ENCODE results near the gene FER. TPM values are rescaled to one million over a fixed set of nuclear protein-coding genes. Genes with fewer than 3 reads are reported as not detected.
"Not testable (repeated sequence)": the region's sequence is repeated elsewhere in the genome, so short reads cannot be mapped to it uniquely, and the experiment has no call there.

The FER gene
- total RNA-seq, 1 donor from 2014 or later, result 35.3 TPM

GRCh38 chr5:109049565-109049964 lies 301.9 kb downstream of the FER start:
- no peak for DNase-seq
- Histone ChIP-seq H3K4me3 (no peak overlapping the region), H3K27ac (no peak overlapping the region), H3K9me3 (no peaks in the 10 kb centered on the region), H3K27me3 (ENCODE audit: low read depth) (no peaks in the 10 kb centered on the region), H3K36me3 (no peaks in the 10 kb centered on the region), H3K4me1 (no peaks in the 10 kb centered on the region)
- TF ChIP-seq, protein P1, sequence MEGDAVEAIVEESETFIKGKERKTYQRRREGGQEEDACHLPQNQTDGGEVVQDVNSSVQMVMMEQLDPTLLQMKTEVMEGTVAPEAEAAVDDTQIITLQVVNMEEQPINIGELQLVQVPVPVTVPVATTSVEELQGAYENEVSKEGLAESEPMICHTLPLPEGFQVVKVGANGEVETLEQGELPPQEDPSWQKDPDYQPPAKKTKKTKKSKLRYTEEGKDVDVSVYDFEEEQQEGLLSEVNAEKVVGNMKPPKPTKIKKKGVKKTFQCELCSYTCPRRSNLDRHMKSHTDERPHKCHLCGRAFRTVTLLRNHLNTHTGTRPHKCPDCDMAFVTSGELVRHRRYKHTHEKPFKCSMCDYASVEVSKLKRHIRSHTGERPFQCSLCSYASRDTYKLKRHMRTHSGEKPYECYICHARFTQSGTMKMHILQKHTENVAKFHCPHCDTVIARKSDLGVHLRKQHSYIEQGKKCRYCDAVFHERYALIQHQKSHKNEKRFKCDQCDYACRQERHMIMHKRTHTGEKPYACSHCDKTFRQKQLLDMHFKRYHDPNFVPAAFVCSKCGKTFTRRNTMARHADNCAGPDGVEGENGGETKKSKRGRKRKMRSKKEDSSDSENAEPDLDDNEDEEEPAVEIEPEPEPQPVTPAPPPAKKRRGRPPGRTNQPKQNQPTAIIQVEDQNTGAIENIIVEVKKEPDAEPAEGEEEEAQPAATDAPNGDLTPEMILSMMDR (IDR thresholded peaks at IDR 0.05), result no peak
- no peak for ATAC-seq
- intact Hi-C loops (cut with DNase I), result no loop called here

DNA sequence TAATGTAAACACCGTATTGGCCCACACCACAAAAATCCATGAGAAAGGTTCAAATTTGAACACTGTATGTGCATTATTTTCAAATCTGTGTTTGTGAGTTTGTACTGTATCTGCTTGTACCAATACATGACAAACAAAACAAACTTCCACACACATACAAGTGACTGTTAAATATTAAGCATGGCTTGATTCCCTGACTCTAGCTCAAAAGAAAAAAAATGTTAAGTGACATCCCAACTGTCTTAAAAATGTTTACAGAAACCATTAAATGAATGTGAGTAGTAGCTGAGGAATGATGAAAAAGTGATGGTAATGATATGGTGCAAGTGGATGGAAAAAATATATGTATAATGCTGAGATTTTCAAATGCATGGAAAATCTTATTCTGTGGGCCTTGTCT lies 302.6 kb downstream of the FER start:
- intact Hi-C loops (cut with DNase I); H3K9me3 ChIP-seq; H3K4me3 ChIP-seq; DNase-seq; H3K4me1 ChIP-seq; H3K36me3 ChIP-seq; ATAC-seq; H3K27me3 ChIP-seq (ENCODE audit: low read depth); H3K27ac ChIP-seq: not testable (repeated sequence)

DNA sequence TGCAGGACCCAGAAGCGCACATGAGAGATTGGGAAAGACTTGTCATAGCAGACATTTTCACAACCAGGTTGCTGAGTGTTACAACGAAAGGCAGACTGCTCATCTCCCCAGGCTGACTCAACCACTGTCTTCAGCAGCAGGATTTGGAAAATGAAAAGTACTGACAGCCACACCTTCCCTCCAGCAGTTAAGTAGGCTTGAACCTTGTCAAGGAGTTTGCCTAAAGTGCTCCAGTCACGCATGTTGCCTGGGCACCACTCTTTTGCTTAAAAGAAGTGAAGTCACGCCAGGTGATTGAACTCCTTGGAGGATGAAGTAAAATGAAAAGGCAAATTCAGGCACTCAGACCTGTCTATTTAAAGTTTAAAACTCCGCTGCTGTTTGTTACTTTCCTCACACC lies 304.5 kb downstream of the FER start:
- peak; percentile 78 to 83 for ATAC-seq
- H3K27ac ChIP-seq; H3K9me3 ChIP-seq; H3K4me1 ChIP-seq; H3K27me3 ChIP-seq (ENCODE audit: low read depth); H3K36me3 ChIP-seq; H3K4me3 ChIP-seq; DNase-seq; intact Hi-C loops (cut with DNase I): not testable (repeated sequence)

GRCh38 chr5:109053995-109054417 lies 306.3 kb downstream of the FER start:
- no peak for ATAC-seq
- no peaks in the 10 kb centered on the region for H3K4me1 ChIP-seq
- no peak overlapping the region for H3K27ac ChIP-seq
- no peak overlapping the region for H3K4me3 ChIP-seq
- H3K27me3 ChIP-seq (ENCODE audit: low read depth), result no peaks in the 10 kb centered on the region
- H3K36me3 ChIP-seq, result no peaks in the 10 kb centered on the region
- TF ChIP-seq, protein P1 (IDR thresholded peaks at IDR 0.05), result no peak
- no peaks in the 10 kb centered on the region for H3K9me3 ChIP-seq
- intact Hi-C loops (cut with DNase I), result no loop called here
- no peak for DNase-seq

DNA sequence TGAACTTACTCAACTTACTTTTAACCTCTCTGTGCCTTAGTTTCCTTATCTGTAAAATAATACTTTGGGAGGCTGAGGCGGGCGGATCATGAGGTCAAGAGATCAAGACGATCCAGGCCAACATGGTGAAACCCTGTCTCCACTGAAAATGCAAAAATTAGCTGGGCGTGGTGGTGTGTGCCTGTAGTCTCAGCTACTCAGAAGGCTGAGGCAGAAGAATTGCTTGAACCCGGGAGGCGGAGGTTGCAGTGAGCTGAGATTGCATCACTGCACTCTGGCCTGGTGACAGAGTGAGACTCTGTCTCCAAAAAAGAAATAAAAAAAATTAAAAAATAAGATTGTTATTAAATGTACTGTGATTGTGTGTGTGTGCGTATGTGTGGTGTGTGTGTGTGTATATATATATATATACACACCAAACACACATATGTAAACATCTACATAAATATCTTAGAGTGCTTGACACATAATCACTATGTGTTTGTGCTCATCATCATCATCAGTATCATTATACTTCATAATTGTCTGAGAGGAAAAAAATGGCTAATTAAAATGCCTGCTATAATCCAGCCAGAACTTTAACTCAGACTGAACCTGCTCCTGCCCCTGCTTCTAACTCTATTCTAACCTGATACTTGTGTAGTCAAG lies 312.8 kb downstream of the FER start:
- H3K36me3 ChIP-seq, result no peaks in the 10 kb centered on the region
- H3K4me1 ChIP-seq, result no peaks in the 10 kb centered on the region
- H3K9me3 ChIP-seq, result no peaks in the 10 kb centered on the region
- ATAC-seq, result no peak
- TF ChIP-seq, protein P1 (IDR thresholded peaks at IDR 0.05), result no peak
- H3K27ac ChIP-seq, result no peak overlapping the region
- intact Hi-C loops (cut with DNase I), result no loop called here
- no peak overlapping the region for H3K4me3 ChIP-seq
- no peak for DNase-seq
- H3K27me3 ChIP-seq (ENCODE audit: low read depth), result no peaks in the 10 kb centered on the region

DNA sequence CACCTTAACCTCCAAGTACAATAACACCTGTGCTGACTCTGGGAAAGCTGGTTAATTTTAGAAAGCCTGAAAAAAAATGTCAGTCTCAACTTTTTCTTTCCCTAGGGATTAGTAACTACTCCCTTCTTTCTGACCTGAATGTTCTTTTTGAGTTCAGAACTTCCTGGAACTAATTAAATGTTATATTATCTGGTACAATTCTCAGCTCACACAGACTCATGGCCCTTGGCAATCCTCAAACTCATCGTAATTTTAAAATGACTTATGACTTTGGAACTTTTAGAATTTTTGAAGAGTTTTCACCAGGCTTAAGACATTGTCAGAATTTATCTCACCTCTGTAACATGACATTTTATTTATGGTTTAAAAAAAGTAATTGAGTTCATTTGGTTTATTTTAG lies 315.0 kb downstream of the FER start:
- H3K27ac ChIP-seq, result no peak overlapping the region
- no peak for ATAC-seq
- TF ChIP-seq, protein P1 (IDR thresholded peaks at IDR 0.05), result no peak
- intact Hi-C loops (cut with DNase I), result no loop called here
- DNase-seq, result no peak
- H3K4me3 ChIP-seq, result no peak overlapping the region
- no peaks in the 10 kb centered on the region for H3K9me3 ChIP-seq
- no peaks in the 10 kb centered on the region for H3K27me3 ChIP-seq (ENCODE audit: low read depth)
- H3K4me1 ChIP-seq, result no peaks in the 10 kb centered on the region
- no peaks in the 10 kb centered on the region for H3K36me3 ChIP-seq

Data from lower lobe of right lung (tissue), 2 donors.